ENCODE data around the gene NLRX1.
A peak's percentile ranks its signal among the peaks of the same experiment; 100 is the strongest.

Gene NLRX1

DNA sequence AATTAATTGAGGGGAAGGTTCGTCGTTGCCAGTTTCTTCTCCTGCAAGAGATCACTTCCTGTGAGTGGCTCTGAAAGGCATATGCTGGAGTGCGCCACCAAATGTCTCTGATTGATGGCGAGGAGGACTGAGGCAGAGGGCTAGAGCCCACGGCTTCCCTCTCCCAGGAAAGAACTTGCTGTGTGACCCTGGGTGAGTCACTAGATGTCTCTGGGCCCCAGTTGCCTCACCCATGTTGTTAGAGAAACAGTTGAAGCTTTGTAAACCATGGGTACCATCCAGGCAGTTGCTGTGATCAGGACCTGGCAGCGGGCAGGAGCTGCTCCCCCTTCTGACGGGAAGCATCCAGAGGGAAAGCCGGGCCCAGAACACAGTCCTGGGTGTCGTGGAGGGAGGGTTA, 16.5 kb upstream of the NLRX1 start:
- Mint-ChIP-seq H3K4me1 (peaks cover 14% of the 10 kb centered on the region), H3K4me3 (no peak overlapping the region), H3K27ac (no peak overlapping the region), H3K36me3 (ENCODE audit: low read depth) (no peaks in the 10 kb centered on the region), H3K9me3 (no peaks in the 10 kb centered on the region), H3K27me3 (ENCODE audit: low read depth, poor library complexity) (peaks cover 76% of the 10 kb centered on the region)
- no peak for DNase-seq
- TF ChIP-seq, protein P1, sequence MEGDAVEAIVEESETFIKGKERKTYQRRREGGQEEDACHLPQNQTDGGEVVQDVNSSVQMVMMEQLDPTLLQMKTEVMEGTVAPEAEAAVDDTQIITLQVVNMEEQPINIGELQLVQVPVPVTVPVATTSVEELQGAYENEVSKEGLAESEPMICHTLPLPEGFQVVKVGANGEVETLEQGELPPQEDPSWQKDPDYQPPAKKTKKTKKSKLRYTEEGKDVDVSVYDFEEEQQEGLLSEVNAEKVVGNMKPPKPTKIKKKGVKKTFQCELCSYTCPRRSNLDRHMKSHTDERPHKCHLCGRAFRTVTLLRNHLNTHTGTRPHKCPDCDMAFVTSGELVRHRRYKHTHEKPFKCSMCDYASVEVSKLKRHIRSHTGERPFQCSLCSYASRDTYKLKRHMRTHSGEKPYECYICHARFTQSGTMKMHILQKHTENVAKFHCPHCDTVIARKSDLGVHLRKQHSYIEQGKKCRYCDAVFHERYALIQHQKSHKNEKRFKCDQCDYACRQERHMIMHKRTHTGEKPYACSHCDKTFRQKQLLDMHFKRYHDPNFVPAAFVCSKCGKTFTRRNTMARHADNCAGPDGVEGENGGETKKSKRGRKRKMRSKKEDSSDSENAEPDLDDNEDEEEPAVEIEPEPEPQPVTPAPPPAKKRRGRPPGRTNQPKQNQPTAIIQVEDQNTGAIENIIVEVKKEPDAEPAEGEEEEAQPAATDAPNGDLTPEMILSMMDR (IDR thresholded peaks at IDR 0.05) = no peak

DNA sequence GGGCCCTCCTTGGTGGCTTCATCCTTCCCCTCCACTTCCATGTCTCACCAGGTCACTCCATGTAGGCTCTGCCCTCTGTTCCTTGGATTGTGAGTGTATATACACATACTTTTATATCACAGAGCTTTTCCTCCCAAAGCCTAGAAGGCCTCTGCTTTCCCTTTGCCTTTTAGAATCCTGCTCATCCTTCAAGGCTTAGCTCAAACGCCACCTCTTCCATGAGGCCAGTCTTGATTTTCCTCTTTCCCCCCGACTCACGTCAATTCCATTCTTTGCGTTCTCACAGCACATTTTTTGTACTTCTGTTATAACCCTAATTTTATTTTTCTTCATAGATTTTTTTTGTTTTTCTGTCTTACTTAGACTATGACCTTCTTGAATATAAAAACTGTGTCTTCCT, 15.9 kb upstream of the NLRX1 start:
- DNase-seq = no peak
- no peak overlapping the region for H3K27ac Mint-ChIP-seq
- peaks cover 11% of the 10 kb centered on the region for H3K4me1 Mint-ChIP-seq
- TF ChIP-seq, protein P1 (IDR thresholded peaks at IDR 0.05) = no peak
- peaks cover 73% of the 10 kb centered on the region for H3K27me3 Mint-ChIP-seq (ENCODE audit: low read depth, poor library complexity)
- H3K4me3 Mint-ChIP-seq = no peak overlapping the region
- no peaks in the 10 kb centered on the region for H3K36me3 Mint-ChIP-seq (ENCODE audit: low read depth)
- H3K9me3 Mint-ChIP-seq = no peaks in the 10 kb centered on the region

DNA sequence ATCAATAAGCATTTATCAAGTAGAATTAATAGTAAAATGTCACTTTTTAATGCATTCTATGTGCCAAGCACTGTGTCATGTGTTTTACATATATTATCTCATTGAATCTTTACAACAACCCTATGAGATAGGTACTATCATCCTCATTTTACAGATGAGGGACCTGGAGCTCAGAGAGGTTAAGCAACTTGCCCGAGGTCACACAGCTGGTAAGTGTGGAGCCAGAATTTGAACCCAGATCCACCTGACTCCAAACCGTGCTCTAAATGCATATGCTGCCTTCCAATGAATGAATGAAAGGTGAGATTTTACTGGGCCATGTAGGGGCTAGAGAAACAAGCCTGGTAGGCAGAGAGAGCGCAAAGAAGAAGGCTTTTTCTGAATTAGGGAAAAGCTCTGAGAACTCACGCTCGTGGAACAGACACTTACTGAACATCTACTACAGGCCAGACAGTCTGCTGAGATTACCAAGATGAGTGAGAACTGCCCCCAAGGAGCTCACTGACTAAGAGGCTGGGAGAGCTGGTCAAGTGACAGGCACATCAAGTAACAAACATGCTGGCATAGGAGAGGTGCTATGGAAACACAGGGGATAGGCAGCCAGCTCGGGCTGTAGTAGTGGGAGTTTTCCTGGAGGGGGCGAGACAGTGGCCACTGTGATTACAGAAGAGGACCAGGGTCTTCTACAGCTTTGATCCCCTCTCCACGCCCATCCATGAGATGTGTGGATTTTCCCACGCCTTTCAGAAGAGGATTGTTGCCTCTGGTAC, 15.3 kb upstream of the NLRX1 start:
- TF ChIP-seq, protein P1 (IDR thresholded peaks at IDR 0.05) = peak; percentile 8
- H3K4me3 Mint-ChIP-seq = no peak overlapping the region
- H3K27me3 Mint-ChIP-seq (ENCODE audit: low read depth, poor library complexity) = peaks cover 67% of the 10 kb centered on the region
- DNase-seq = no peak
- H3K36me3 Mint-ChIP-seq (ENCODE audit: low read depth) = no peaks in the 10 kb centered on the region
- H3K9me3 Mint-ChIP-seq = no peaks in the 10 kb centered on the region
- no peak overlapping the region for H3K27ac Mint-ChIP-seq
- peaks cover 5% of the 10 kb centered on the region for H3K4me1 Mint-ChIP-seq

DNA sequence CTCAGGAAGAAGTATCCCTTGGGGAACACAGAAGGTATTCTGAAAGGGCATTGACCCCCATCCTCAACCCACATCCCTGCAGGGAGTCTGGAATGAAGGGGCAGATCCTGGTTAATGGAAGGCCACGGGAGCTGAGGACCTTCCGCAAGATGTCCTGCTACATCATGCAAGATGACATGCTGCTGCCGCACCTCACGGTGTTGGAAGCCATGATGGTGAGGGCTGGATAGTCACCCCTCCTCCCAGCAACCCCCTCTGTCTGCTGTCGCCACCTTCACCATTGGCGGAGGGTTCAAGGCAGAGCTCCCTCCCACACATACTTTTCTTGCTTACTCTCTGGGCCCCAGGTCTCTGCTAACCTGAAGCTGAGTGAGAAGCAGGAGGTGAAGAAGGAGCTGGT, 14.3 kb upstream of the NLRX1 start:
- TF ChIP-seq, protein P1 (IDR thresholded peaks at IDR 0.05) = no peak
- Mint-ChIP-seq H3K4me3 (no peak overlapping the region), H3K4me1 (no peaks in the 10 kb centered on the region), H3K27me3 (ENCODE audit: low read depth, poor library complexity) (peaks cover 67% of the 10 kb centered on the region), H3K9me3 (no peaks in the 10 kb centered on the region), H3K36me3 (ENCODE audit: low read depth) (no peaks in the 10 kb centered on the region), H3K27ac (no peak overlapping the region)
- DNase-seq = no peak

DNA sequence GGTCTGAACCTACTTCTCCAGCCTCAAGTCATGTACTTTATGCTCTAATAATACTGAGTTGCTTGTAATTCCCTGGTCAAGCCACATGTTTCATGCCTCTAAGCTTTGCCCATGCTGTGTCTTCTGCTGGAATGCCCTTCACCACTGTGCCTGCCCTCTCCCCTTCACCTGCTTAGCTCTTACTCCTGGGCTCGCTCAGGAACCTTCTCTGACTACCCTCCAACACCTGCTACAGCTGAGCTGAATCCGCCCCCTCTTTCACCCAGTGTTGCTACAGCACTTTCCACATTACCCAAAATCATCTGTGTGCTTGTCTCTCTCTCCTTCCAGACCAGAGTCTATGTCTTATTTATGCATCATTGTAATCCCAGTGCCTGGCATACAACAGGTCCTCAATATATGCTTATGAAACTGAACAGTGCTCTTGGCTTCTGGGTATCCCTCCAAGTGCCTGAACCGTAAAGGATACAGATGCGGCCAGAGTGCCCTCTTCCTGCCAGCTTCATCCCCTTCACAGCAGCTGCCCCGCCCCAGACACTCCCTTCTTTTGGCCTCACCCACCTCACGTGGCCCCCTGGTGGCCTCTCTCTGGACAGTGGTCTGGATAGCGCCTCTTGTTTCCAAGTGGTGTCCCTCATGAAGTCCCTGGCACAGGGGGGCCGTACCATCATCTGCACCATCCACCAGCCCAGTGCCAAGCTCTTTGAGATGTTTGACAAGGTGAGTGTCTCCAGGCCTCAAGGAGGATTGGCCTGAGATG, 12.6 kb upstream of the NLRX1 start:
- TF ChIP-seq, protein P1 (IDR thresholded peaks at IDR 0.05) = peak; percentile 28
- DNase-seq = peak; percentile 48
- Mint-ChIP-seq H3K27ac (no peak overlapping the region), H3K36me3 (ENCODE audit: low read depth) (no peaks in the 10 kb centered on the region), H3K4me3 (no peak overlapping the region), H3K4me1 (no peaks in the 10 kb centered on the region), H3K27me3 (ENCODE audit: low read depth, poor library complexity) (peaks cover 63% of the 10 kb centered on the region), H3K9me3 (no peaks in the 10 kb centered on the region)

Measured in nephron progenitor cell (in vitro differentiated cells).